OCI-LY3 (cell line): ENCODE results near the gene PSMC3.
A peak's percentile ranks its signal among the peaks of the same experiment; 100 is the strongest.

Source experiments
- H2AFZ ChIP-seq: fragments of 200-600, 300-600 bp; shearing (Covaris generic); 2 replicates; pipeline ENCODE4 v1.6.0; 2014; ENCODE audit warnings: antibody characterized with exemption, low read depth, low read length
- H3K27ac ChIP-seq: fragments of 200-600, 300-600 bp; sonication (generic); 2 replicates; pipeline ENCODE4 v1.5.1; 2014; ENCODE audit warnings: mild to moderate bottlenecking, low read length, moderate library complexity, mixed read lengths
- H3K27me3 ChIP-seq: fragments of 200-600, 300-600 bp; sonication (generic); 2 replicates; pipeline ENCODE4 v1.6.1; 2014; ENCODE audit warnings: low read depth, low read length, mixed read lengths
- H3K36me3 ChIP-seq: fragments of 200-600, 300-600 bp; sonication (generic); replicated peaks from 2 replicates; pipeline ENCODE3; 2014; ENCODE audit warnings: low read depth, low read length, mixed read lengths
- H3K4me1 ChIP-seq: fragments of 300-600, 200-600 bp; sonication (generic); 2 replicates; pipeline ENCODE4 v1.6.1; 2014; ENCODE audit warnings: low read length, mixed read lengths
- H3K4me2 ChIP-seq: fragments of 200-600, 300-600 bp; sonication (generic); 2 replicates; pipeline ENCODE4 v1.6.1; 2014; ENCODE audit warnings: low read length, mixed read lengths
- H3K4me3 ChIP-seq: fragments of 300-600, 200-600 bp; sonication (generic); 2 replicates; pipeline ENCODE4 v1.5.1; 2014; ENCODE audit warnings: antibody characterized with exemption, mild to moderate bottlenecking, low read length, moderate library complexity
- H3K79me2 ChIP-seq: fragments of 300-600, 200-600 bp; shearing (Covaris generic); 2 replicates; pipeline ENCODE4 v1.6.1; 2014; ENCODE audit warnings: mild to moderate bottlenecking, low read length, mixed read lengths
- H3K9ac ChIP-seq: fragments of 300-600, 200-600 bp; shearing (Covaris generic); 2 replicates; pipeline ENCODE4 v1.6.0; 2014; ENCODE audit warnings: mild to moderate bottlenecking, low read length, moderate library complexity
- H3K9me3 ChIP-seq: fragments of 200-600, 300-600 bp; shearing (Covaris generic); 2 replicates; pipeline ENCODE4 v1.6.1; 2014; ENCODE audit warnings: low read length, mixed read lengths; ENCODE audit not compliant: insufficient read depth
- H4K20me1 ChIP-seq: fragments of 200-600, 300-600 bp; sonication (generic); 2 replicates; pipeline ENCODE4 v1.6.1; 2016; ENCODE audit warnings: low read length, mixed read lengths; ENCODE audit not compliant: insufficient read depth
- CTCF ChIP-seq: fragments of 200-600, 300-600 bp; sonication (generic); IDR thresholded peaks from 2 replicates; pipeline ENCODE4 v1.5.1; 2014; ENCODE audit warnings: antibody characterized with exemption, low read length, low read depth
- EZH2phosphoT487 ChIP-seq: fragments of 200-600 bp; shearing (Covaris generic); IDR thresholded peaks from 2 replicates; pipeline ENCODE4 v1.6.1; 2018; ENCODE audit warnings: antibody characterized with exemption, mixed run types, low read depth

The PSMC3 gene

DNA sequence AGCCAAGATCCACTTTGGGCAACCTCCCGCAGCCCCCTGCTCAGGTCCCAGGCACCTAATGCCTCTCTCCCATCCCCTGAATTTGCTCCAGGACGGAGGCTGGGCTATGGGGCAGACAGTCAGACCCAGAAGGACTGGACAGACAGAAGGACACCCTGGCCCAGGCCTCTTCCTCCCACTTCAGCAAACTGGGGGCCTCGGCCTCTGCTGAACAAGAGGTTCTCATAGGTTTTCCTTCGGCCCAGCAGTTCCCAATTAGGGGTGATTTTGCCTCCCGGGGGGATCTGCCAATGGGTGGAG is 51.6 kb downstream of the PSMC3 start:
- H3K27me3 ChIP-seq, result no peaks in the 10 kb centered on the region
- no peak overlapping the region for H3K4me3 ChIP-seq
- TF ChIP-seq EZH2phosphoT487, result no peak
- TF ChIP-seq CTCF, result no peak
- no peak overlapping the region for H2AFZ ChIP-seq
- H3K9me3 ChIP-seq, result no peaks in the 10 kb centered on the region
- H3K4me2 ChIP-seq, result no peak overlapping the region
- peaks cover 9% of the 10 kb centered on the region for H3K36me3 ChIP-seq
- H3K79me2 ChIP-seq, result peaks cover 32% of the 10 kb centered on the region
- H4K20me1 ChIP-seq, result no peaks in the 10 kb centered on the region
- no peak overlapping the region for H3K9ac ChIP-seq
- peaks cover 22% of the 10 kb centered on the region for H3K4me1 ChIP-seq
- H3K27ac ChIP-seq, result no peak overlapping the region

DNA sequence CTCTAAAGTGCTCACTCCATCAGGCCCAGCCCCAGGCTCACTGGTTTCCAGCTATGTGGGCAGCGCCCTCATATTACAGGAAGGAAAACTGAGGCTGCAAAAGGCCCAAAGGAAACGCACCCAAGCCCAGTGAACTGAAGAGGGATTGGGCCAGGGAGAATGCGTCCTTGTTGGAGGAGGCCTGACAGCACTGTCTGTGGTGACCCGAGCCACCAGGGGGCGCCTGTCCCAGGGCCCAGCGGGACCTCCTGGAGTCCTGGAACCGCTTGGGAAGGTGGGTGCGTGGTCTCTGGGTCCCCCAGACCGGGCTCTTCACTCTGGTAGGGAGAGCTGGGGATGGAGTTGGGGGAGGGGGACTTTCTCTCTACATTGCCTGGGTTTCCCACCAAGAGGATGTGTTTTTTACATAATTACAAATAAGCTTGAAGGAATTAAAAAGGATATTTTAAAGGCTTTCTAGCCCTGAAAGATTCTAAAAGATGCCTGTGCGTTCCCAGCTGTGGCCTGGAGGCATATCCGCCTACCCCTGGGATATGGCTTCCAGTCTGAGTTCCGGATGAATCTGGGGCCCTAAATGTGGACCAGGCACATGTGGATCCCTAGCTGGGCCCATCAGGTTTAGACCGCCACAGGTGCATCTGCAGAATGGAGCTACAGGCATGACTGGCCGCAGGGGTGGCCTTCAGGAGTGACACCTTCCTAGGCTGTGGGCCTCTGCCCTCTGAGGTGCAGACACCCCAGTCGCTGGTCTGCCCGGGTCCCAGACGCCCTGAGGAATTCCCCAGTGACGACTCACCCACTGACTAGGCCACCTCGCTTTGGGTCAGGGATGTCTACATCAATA is 52.1 kb downstream of the PSMC3 start:
- no peak overlapping the region for H3K4me3 ChIP-seq
- peaks cover 20% of the 10 kb centered on the region for H3K4me1 ChIP-seq
- no peak for TF ChIP-seq EZH2phosphoT487
- TF ChIP-seq CTCF, result peak; percentile 92
- H3K27me3 ChIP-seq, result no peaks in the 10 kb centered on the region
- no peak overlapping the region for H3K9ac ChIP-seq
- H3K27ac ChIP-seq, result peak overlapping the region; percentile 20; the same call in 1 of the 2 replicates
- peaks cover 9% of the 10 kb centered on the region for H3K36me3 ChIP-seq
- H3K79me2 ChIP-seq, result peaks cover 32% of the 10 kb centered on the region
- no peak overlapping the region for H3K4me2 ChIP-seq
- no peak overlapping the region for H2AFZ ChIP-seq
- H3K9me3 ChIP-seq, result no peaks in the 10 kb centered on the region
- no peaks in the 10 kb centered on the region for H4K20me1 ChIP-seq

DNA sequence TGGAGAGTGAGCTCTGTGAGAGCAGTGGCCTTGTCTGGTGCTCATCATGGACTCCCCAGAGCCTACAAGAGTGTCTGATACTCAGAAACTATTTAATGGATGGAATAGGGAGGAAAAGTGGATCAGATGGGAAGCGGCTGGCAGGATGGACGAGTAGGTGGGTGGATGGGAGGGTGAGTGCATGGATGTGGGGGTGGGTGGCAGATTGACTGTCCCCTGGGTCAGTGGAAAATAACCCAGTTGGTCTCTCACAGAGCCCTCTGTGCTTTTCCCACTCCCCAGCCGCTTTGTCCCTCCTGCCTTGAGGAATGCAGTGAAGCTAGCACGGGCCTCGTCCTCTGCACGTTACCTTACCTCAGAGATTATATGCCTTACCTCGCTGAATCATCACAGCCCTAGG is 53.8 kb downstream of the PSMC3 start:
- TF ChIP-seq EZH2phosphoT487 (no peak), CTCF (no peak)
- H3K36me3 ChIP-seq, result peaks cover 13% of the 10 kb centered on the region
- H3K27ac ChIP-seq, result no peak overlapping the region
- no peak overlapping the region for H3K9ac ChIP-seq
- peaks cover 14% of the 10 kb centered on the region for H3K4me1 ChIP-seq
- H2AFZ ChIP-seq, result no peak overlapping the region
- no peak overlapping the region for H3K4me3 ChIP-seq
- H3K4me2 ChIP-seq, result no peak overlapping the region
- peaks cover 17% of the 10 kb centered on the region for H3K79me2 ChIP-seq
- H3K9me3 ChIP-seq, result no peaks in the 10 kb centered on the region
- no peaks in the 10 kb centered on the region for H3K27me3 ChIP-seq
- no peaks in the 10 kb centered on the region for H4K20me1 ChIP-seq

DNA sequence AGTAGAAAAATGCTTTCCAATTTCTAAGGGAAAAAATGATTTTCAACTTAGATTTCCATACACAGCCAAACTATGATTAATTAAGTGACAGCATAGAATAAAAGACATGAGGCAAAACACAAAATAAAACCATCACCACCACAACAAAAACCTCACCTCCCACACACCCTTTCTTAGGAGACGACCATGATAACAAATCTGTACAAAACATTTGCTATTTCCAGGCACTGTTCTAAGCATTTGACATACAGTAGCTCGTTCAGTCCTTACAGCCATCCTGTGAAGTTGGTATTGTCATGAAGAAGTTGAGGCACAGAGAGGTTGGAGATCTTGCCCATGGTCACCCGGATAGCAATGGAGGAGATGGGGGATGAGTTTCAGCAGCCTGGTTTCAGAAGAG is 56.6 kb downstream of the PSMC3 start:
- Histone ChIP-seq H3K9me3 (no peaks in the 10 kb centered on the region), H3K9ac (no peak overlapping the region), H4K20me1 (peaks cover 5% of the 10 kb centered on the region; the same call in 1 of the 2 replicates), H3K4me1 (no peaks in the 10 kb centered on the region), H3K36me3 (peaks cover 13% of the 10 kb centered on the region), H3K4me2 (no peak overlapping the region), H3K79me2 (0 out of 2 replicates have a peak, but pooled peaks cover 6% of the 10 kb centered on the region), H3K27ac (no peak overlapping the region), H3K27me3 (no peaks in the 10 kb centered on the region), H3K4me3 (no peak overlapping the region), H2AFZ (no peak overlapping the region)
- TF ChIP-seq CTCF (no peak), EZH2phosphoT487 (no peak)
